Fibroblast of lung (primary cell): ENCODE data around the gene PCSK5. TPM values are rescaled to one million over a fixed set of nuclear protein-coding genes. Genes with fewer than 3 reads are reported as not detected.
"Not testable (repeated sequence)": the region's sequence is repeated elsewhere in the genome, so short reads cannot be mapped to it uniquely, and the experiment has no call there.

ENCODE experiments used
- DNase-seq, 2 donors: peaks; one replicate each; pipeline versions ENCODE4 v3.0.0 to v3.0.0-alpha.2; 2010; ENCODE audit warnings: low read depth in 2 of 2
- H2AFZ ChIP-seq: 2 replicates; pipeline ENCODE4 v1.5.1; 2012; ENCODE audit warnings: low read length, control low read depth, inconsistent platforms
- H3K27ac ChIP-seq: 2 replicates; pipeline ENCODE4 v1.5.1; 2011; ENCODE audit warnings: low read length, control low read depth; ENCODE audit not compliant: insufficient read depth
- H3K27me3 ChIP-seq: 2 replicates; pipeline ENCODE4 v1.5.1; 2011; ENCODE audit warnings: mild to moderate bottlenecking, low read length; ENCODE audit not compliant: control insufficient read depth, insufficient read depth
- H3K36me3 ChIP-seq: 2 replicates; pipeline ENCODE4 v1.5.1; 2011; ENCODE audit warnings: low read length; ENCODE audit not compliant: control insufficient read depth, insufficient read depth
- H3K4me1 ChIP-seq: 2 replicates; pipeline ENCODE4 v1.5.1; 2011; ENCODE audit warnings: low read length; ENCODE audit not compliant: control insufficient read depth, insufficient read depth; ENCODE audit errors: extremely low read depth
- H3K4me2 ChIP-seq: 2 replicates; pipeline ENCODE4 v1.5.1; 2011; ENCODE audit warnings: low read length, control low read depth; ENCODE audit not compliant: insufficient read depth; ENCODE audit errors: extremely low read depth
- H3K4me3 ChIP-seq, 4 experiments: fragments of 200-600 bp in 1 of 4; sonication (generic) in 1 of 4; replicated peaks in 1 of 4; 2 replicates each; pipeline ENCODE4 v1.5.1; 2011 to 2016; ENCODE audit warnings: low read length in 4 of 4, low read depth in 3 of 4, mild to moderate bottlenecking in 3 of 4, control low read depth in 2 of 4, inconsistent platforms in 1 of 4, mixed read lengths in 1 of 4; ENCODE audit not compliant: insufficient read depth in 1 of 4; ENCODE audit errors: control extremely low read depth in 1 of 4
- H3K79me2 ChIP-seq: 2 replicates; pipeline ENCODE4 v1.5.1; 2012; ENCODE audit warnings: mild to moderate bottlenecking, low read length, inconsistent platforms; ENCODE audit not compliant: control insufficient read depth, insufficient read depth
- H3K9ac ChIP-seq: 2 replicates; pipeline ENCODE4 v1.5.1; 2011; ENCODE audit warnings: mild to moderate bottlenecking, low read length, control low read depth; ENCODE audit not compliant: insufficient read depth
- H3K9me3 ChIP-seq: 2 replicates; pipeline ENCODE4 v1.5.1; 2012; ENCODE audit warnings: low read depth, low read length; ENCODE audit not compliant: control insufficient read depth, insufficient read depth
- H4K20me1 ChIP-seq: 2 replicates; pipeline ENCODE4 v1.5.1; 2011; ENCODE audit warnings: low read length; ENCODE audit not compliant: control insufficient read depth, insufficient read depth; ENCODE audit errors: extremely low read depth
- EZH2 ChIP-seq: IDR thresholded peaks from 2 replicates; pipeline ENCODE4 v1.5.1; 2012; ENCODE audit warnings: low read length, control low read depth, mild to moderate bottlenecking; ENCODE audit errors: missing control alignments
- polyA plus RNA-seq, 2 donors: library from polyadenylated mRNA; depleted of rRNA in 1 of 2; stranded (reverse) in 1 of 2; unstranded in 1 of 2; fragments of >200 nt; gene quantifications; 2 replicates each; pipeline ENCODE4 v1.2.1, GENCODE V29; 2011 to 2012; ENCODE audit warnings: missing spikeins in 1 of 2
- total RNA-seq: library from RNA; depleted of rRNA; stranded (reverse); fragments of >200 nt; gene quantifications from 2 replicates; pipeline ENCODE4 v1.2.1, GENCODE V29; 2014
- TF ChIP-seq, protein P1 (sequence below), 2 donors: IDR thresholded peaks in 1 of 2; conservative IDR thresholded peaks in 1 of 2; 1 replicate in 1 of 2; 2 replicates in 1 of 2; pipeline ENCODE4 v1.5.1; 2011 to 2012; ENCODE audit warnings: low read length in 2 of 2, control low read depth in 1 of 2, inconsistent platforms in 1 of 2, low read depth in 1 of 2, mild to moderate bottlenecking in 1 of 2

PCSK5 gene
- total and polyA plus RNA-seq, 2 donors (not counting 1 experiment from before 2014, with no cell fraction given): 3.1 to 4.8 TPM

DNA sequence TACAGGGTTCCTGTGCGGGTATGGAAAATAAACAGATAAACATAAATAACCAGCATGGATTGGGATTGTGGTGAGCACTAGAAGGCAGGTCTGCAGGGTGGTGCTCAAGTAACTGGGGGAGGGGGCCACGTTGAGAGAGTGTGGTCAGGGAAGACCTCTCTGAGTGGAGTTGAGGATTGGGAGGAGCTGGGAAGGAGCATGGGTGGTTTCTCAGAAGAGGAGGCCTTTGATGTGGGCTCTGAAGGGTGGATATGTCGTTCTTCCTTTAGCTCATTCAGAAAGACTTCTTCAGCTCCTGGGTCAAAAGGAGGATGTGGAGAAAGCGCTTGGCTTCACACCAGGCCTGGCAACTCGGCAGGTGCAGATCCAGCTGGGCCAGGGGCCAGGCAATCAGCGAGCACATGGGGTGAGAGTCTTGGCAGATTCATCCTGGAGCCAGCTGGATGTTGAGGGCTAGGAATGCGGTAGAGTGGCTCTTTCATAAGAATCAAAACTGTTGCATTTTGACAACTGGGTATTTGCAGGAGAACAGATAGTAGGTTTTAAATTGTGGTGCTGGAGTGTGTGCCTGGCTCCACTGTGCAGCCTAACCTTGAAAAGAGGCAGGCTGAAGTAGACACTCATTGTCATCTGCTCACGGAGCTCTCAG, 71.7 kb downstream of the PCSK5 start:
- no peak overlapping the region for H3K4me2 ChIP-seq
- H3K4me3 ChIP-seq: no peak overlapping the region
- no peak overlapping the region for H3K9ac ChIP-seq
- TF ChIP-seq EZH2: no peak
- H3K27ac ChIP-seq: no peak overlapping the region
- H3K36me3 ChIP-seq: no peaks in the 10 kb centered on the region
- no peak overlapping the region for H2AFZ ChIP-seq
- no peaks in the 10 kb centered on the region for H3K4me1 ChIP-seq
- no peaks in the 10 kb centered on the region for H3K9me3 ChIP-seq
- no peaks in the 10 kb centered on the region for H3K27me3 ChIP-seq
- DNase-seq: peak; percentile 31 to 37
- no peaks in the 10 kb centered on the region for H3K79me2 ChIP-seq
- no peaks in the 10 kb centered on the region for H4K20me1 ChIP-seq

DNA sequence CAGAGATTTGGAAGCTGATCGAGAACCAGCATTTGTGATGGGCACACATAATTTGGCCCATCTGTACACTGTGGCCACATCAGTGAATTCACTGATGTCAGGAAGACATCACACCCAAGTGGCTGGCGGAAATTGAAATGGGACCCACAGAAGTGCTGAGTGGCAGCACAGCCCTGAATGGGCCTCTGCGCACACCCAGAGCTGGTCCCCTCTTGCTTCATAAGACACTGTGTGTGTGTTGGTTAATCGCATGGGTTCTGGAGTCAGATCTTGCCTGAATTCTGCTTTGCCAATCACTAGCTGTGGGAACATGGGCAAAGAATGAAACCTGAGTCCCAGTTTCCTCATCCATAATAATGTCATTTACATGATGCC, 72.2 kb downstream of the PCSK5 start:
- H3K4me2 ChIP-seq: no peak overlapping the region
- no peak overlapping the region for H3K27ac ChIP-seq
- H2AFZ ChIP-seq: no peak overlapping the region
- H4K20me1 ChIP-seq: no peaks in the 10 kb centered on the region
- H3K79me2 ChIP-seq: no peaks in the 10 kb centered on the region
- no peaks in the 10 kb centered on the region for H3K9me3 ChIP-seq
- H3K27me3 ChIP-seq: no peaks in the 10 kb centered on the region
- no peaks in the 10 kb centered on the region for H3K4me1 ChIP-seq
- H3K4me3 ChIP-seq: no peak overlapping the region
- no peak overlapping the region for H3K9ac ChIP-seq
- DNase-seq: no peak
- no peaks in the 10 kb centered on the region for H3K36me3 ChIP-seq
- TF ChIP-seq, protein P1, sequence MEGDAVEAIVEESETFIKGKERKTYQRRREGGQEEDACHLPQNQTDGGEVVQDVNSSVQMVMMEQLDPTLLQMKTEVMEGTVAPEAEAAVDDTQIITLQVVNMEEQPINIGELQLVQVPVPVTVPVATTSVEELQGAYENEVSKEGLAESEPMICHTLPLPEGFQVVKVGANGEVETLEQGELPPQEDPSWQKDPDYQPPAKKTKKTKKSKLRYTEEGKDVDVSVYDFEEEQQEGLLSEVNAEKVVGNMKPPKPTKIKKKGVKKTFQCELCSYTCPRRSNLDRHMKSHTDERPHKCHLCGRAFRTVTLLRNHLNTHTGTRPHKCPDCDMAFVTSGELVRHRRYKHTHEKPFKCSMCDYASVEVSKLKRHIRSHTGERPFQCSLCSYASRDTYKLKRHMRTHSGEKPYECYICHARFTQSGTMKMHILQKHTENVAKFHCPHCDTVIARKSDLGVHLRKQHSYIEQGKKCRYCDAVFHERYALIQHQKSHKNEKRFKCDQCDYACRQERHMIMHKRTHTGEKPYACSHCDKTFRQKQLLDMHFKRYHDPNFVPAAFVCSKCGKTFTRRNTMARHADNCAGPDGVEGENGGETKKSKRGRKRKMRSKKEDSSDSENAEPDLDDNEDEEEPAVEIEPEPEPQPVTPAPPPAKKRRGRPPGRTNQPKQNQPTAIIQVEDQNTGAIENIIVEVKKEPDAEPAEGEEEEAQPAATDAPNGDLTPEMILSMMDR (conservative IDR thresholded peaks at IDR 0.05 in 1 of 2, IDR thresholded peaks at IDR 0.05 in 1 of 2; ENCODE audit: low read depth in 1 of 2, low read length in 2 of 2): no peak
- TF ChIP-seq EZH2: no peak

DNA sequence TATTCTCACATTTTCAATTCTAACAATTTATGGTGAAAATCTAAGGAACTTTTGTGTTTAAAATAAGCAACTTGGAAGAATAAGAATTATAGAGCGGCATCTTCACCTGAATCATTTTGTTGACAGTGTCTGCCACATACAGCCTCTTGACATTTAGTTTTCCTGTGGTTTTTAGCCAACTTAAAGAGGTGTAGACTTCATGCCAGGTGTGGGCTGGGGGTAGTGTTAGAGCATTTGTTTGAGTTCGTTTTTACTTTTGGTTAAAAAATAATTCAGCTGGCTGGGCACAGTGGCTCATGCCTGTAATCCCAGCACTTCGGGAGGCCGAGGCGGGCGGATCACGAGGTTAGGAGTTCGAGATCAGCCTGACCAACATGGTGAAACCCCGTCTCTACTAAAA, 72.8 kb downstream of the PCSK5 start:
- H3K9ac ChIP-seq, H3K27ac ChIP-seq, H3K79me2 ChIP-seq, DNase-seq, H2AFZ ChIP-seq, H3K9me3 ChIP-seq, H3K4me3 ChIP-seq, H3K27me3 ChIP-seq, H3K4me1 ChIP-seq, H3K4me2 ChIP-seq, H3K36me3 ChIP-seq, H4K20me1 ChIP-seq: not testable (repeated sequence)

DNA sequence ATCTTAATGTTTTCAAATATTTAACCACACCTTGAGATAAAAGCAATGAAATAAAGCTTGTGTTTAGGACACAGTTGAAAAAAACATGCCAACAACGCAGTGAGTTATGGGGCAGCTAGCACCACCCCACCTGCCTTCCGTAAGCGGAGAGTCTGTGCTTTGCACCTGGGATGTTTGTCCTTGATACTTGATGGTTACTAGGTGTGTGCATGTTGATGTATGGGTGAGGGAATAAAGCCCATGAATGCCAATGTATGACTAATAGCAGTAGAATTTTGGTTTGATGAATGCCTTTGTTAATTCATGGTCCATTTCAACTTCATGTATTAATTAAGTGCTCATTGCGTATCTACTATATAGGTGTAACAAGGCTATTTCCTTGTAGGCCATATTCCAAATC, 74.0 kb downstream of the PCSK5 start:
- Histone ChIP-seq H3K27me3 (no peaks in the 10 kb centered on the region), H3K79me2 (no peaks in the 10 kb centered on the region), H3K4me3 (no peak overlapping the region), H3K4me2 (no peak overlapping the region), H2AFZ (no peak overlapping the region), H3K4me1 (no peaks in the 10 kb centered on the region), H3K27ac (no peak overlapping the region), H3K9me3 (no peaks in the 10 kb centered on the region), H4K20me1 (no peaks in the 10 kb centered on the region), H3K36me3 (no peaks in the 10 kb centered on the region), H3K9ac (no peak overlapping the region)
- DNase-seq: peak in 1 of 2 donors; percentile 58
- no peak for TF ChIP-seq EZH2
- TF ChIP-seq, protein P1 (conservative IDR thresholded peaks at IDR 0.05 in 1 of 2, IDR thresholded peaks at IDR 0.05 in 1 of 2; ENCODE audit: low read depth in 1 of 2, low read length in 2 of 2): no peak
